Stimulated activated CD4-positive, alpha-beta T cell treated with anti-CD3 and anti-CD28 coated beads, Interleukin-1b, Interleukin-23, amount 100 ng/mL, for 4 hours (primary cell): Measurements from ENCODE around the gene LEF1.
A peak's percentile ranks its signal among the peaks of the same experiment; 100 is the strongest.

Experiments used
- DNase-seq, 2 donors: peaks; one replicate each; pipeline ENCODE4 v3.0.0-alpha.2; 2020; ENCODE audit warnings: low read depth in 2 of 2

Gene LEF1

DNA sequence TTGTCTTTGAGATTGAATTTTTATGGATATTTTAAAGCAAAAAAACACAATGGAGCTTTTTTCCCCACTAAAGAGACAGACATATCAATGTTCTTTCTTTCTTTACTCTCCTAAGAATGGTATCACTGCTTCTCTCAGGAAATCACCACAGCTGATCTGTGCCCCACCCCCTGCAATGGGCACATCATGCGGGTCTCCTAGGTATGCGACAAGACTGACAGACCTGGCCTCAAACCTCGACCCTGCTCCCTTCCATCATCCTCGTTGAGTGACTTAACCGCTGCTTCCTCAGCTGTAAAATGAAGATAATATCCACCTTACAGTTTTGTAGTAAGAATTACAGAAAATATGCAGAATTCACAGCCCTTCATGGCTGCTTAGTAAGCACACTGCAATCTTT lies 58.3 kb downstream of the LEF1 start:
- DNase-seq: no peak

DNA sequence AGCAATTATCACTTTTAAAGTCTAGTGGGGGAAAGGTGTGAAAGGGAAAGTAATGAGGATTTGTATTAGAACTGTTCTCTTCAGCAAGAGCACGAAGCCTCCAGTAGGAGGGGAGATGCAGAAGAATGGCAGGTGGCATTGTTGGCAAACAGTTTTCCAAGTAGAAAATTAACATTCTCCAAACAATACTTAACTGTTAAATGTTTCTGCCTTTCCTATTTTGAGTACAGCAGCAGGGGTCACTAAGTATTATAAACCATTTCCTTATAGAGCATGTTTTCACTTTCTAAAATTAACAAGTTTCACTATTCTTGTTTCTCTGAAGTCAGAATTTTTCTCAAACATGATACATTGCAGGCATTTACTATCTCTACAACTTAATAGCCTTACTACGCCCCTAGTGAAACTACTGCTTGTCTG lies 58.7 kb downstream of the LEF1 start:
- no peak for DNase-seq

DNA sequence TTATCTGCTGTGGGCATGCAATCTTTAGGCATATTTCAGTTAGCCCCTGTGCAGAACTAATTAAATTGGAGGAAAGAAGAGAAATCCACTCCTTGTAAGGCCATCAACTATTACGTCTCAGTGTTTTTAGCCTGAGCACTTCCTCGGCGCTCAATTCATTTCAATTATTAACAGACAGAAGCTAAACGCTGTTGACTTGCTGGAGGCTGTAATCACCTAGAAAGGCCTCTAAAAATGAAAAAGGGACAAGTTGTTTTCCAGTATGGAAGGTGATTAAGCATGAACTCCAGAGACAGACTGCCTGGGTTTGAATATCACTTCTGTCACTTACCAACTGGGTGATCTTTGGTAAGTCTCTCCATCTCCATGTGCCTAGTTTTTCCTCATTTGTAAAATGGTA lies 59.6 kb downstream of the LEF1 start:
- DNase-seq: no peak

DNA sequence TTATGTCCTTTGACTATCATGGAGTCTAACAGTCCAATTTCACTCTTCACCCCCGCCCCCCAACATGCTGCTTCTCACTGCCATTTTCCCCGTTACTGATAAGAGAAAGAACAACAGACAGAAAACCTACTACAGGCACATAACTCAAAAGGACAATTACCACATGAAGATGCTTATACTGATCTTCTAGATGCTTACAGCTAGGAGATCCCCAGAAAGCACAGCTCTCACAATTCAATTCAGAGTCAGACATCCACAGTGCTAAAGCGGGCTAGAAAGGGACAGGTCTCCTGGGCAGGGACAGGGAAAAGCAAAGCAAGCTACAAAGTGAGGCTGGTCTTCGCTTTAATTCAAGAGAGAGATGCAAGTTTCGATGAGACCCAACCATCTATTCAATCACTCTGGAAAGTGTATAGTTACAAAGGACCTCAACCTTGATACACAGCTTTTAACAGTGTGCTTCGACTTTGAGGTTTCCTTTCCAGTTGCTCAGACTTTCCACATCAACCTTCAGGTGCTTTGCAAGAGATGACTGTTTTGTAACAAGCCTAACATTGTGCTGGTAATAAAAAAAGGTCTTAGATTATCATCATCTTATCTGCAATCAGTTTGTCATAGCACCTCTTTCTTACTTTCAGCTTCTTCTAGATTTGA lies 60.9 kb downstream of the LEF1 start:
- peak in 1 of 2 donors; percentile 44 for DNase-seq

DNA sequence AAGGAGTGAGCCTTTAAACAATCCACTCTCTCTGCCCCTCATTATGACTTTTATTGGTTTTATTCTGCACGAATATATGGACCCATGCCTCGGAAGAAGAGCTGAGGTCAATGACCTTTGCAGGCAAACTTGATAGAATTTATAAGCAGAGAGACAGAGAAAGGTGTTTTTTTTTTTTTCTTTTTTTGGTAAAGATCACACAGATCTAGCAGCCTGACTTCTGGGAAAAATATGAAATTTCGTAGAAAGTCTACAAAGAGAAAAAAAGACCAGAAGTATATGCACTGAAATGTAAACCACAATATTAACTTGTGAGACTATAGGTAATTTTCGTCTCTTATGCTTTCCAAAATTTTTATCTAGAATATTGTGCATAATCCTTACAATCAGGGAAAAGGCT lies 61.6 kb downstream of the LEF1 start:
- no peak for DNase-seq

DNA sequence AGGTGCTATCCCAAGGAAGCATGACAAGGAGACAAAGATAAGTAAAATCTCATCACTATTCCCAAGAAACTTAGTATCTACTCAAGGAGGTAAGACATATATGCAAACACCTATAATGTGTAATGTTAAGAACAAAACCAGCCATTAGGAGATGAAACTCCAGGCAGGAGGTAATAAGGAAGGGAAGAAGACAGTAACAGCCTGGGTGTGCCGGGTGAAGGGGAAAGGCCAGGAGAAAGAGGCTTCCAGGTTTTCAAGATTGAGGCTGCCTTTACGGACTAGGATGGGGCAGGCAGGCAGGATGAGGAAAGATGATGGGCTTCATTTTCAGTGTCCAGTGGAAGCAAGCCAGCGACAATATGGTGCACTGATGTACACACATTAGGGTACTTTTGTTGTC lies 62.5 kb downstream of the LEF1 start:
- no peak for DNase-seq

DNA sequence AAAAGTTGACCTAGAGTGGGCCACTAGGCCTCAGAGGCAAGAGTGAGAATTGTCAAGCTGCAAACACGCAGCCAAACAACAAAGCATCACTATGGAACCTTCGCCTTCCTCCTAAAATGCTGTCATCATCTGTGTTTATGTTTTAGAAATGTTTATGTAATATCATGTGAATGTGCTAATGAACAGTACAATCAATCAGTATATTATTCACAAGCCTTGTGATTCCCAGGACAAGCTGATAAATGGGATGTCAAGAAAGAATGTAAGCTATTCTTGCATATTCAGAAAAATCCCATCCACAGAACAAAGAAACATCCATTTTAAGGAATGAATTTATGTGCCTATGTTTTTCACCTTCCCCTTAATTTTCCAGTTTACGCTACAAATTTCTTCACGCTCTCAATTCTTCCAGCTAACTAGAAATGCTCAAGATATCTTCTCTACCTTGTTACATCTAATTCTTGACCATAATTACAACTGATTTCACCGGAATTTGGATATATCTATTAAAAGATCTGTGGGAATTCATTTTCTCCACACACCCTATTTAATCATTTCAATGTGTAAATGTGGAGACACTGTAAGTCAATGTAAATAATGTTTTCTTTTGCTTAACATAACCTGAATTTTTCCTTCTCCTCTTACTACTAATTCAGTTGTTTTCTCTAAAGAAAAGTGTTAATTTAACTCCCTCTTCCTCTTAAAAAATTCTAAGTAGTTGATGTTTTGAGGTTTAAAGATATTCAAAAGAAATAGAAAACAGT lies 65.5 kb downstream of the LEF1 start:
- DNase-seq: no peak

DNA sequence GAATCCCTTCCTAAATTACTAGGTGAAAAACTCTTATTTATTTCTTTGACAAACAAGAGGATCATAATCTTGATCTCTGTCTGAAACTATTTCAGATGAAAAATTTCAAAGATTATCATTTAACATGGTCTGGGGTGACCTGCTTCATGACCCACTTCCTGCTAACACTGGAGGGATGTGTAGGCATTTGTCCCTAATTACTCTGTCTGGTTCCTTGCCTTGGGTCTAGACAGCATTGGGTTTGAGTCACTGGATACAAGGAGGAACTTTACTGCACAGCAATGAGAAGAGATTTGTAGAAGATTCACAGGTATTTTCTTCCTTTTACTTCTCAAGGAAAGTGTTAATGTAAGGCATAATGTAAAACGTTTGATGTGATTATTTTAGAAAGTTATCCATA lies 67.9 kb downstream of the LEF1 start:
- DNase-seq: no peak

DNA sequence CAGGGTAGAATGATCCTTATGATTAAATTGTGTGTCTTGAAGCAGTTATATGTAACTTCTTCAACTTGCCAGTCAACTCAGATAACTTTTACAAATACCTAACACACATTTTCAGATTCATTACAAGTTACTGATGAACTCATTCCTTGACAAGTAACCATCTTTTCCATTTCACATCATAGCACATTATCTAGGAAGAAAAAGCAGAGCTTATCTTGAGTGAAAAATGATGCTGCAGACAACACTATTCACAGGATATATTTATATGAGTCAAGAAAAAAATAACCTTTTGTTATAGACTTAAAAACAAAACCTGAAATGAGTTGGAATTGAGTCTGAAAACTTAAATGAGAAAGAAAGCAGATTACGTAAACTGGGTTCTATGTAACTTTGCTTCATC lies 68.9 kb downstream of the LEF1 start:
- no peak for DNase-seq

DNA sequence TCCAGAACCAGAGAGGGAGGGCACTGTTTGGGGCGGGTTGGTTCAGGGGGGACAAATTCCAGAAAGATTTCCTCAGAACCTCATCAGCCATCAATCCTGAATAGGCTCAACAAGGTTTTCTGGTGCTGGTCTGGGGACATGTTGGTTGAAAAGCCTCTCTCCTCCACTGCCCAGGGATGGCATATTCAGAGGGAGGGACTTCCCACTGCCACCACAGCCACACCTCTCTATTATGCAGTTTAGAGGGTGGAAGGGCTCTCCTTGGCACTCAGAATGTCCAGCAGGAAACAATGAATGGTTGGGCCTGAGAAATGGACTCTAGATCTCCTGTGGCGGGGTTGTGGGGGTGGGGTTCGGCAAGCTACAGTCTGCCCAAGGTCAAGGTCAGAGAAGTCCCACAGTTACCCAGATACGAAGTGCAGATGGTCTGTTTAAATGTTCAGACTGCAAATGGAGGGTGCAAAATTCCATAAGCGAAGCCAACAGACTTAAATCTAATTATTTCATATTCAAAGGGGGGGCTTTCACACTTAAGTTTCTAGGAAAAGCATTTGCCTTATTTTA lies 70.7 kb downstream of the LEF1 start:
- no peak for DNase-seq

DNA sequence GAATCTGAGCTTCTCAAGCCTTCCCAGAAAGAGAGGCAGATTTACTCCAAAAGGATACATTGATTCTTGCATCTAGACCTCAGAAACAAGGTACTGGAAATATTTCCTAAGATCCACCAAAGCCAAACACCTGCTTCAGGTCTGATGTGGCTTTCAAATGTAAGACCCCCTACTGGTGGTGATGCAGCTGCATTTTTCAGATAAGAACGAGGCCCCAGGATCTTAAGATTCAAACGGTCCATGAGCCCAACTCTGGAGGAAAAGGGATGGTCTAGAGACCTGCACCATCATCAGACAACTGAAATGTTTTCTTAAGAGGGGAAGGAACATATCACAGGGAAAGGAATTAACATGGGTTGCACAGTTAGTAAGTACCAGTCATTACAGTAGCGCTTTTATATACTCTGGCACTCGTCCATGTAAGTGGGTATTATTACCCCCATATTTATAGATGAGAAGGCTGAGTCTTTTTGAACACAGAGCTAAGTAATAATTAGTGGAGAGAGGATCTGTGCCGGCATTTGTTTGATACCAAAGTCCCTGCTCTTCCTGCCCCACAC lies 73.7 kb downstream of the LEF1 start:
- no peak for DNase-seq

DNA sequence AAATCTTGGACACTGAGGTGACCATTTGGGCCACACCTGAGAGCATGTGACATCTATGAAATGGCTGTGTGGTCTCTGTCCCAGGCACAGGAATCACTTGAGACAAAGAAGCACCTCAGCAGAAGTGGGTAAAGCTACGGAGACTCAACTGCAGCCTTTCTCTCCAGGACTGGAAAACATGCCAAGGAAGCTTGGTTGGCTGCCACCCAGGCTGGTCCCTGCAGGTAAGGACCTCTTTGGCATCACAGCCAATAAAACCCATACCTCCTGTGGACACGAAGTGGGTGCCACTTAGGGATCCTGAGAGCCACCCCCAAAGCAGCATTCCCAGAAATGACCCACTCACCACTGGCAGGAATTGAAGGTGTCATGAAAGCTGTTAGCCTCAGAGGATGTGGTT lies 74.6 kb downstream of the LEF1 start:
- no peak for DNase-seq

DNA sequence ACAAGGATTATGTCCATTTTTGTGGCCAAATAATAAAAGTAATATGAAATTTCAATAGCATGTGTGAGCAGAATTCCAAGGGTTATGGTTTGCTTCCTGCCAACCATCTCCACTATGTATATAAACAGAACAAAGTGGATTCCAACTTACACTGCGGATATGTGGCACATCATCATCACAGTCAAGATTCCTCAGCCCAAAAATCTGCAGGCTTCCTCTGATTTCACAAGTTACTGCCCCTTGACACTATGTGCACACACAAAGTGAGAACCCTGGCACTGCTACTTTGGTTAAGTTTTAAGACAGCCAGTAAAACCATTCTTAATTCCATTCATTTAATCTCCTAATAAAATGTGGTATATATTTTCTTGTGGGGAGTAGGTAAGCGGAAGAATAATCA lies 76.4 kb downstream of the LEF1 start:
- no peak for DNase-seq

DNA sequence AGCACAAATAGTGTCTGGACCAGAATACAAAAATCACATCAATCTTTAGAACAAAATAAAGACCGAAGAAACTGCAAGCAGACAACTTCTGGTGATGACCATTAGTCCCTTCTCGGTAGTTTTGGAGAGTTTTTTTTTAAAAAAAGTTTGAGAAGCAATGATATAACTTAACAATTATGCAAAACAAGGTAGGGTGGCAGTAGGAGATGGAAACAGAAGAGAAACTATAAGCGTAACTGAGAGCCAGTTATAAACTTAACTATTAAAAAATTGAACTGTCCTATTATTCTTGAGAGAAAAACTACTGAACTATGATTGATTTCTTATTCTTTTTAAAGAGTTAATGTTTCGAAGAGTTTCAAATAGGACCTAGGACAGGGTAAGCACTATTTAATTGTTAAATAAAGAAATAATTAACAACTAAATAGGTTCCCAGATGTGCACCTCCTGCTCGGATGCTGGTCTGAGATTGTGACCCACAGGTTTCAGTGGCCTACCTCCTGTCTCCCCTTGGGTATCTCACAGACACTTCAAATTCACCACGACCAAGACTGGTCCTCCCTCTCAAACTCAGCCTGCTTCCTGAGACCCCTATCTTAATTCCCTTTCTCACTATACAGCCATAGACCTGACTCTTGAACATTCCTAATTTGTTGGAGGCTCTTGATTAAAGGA lies 81.3 kb downstream of the LEF1 start:
- DNase-seq: no peak

DNA sequence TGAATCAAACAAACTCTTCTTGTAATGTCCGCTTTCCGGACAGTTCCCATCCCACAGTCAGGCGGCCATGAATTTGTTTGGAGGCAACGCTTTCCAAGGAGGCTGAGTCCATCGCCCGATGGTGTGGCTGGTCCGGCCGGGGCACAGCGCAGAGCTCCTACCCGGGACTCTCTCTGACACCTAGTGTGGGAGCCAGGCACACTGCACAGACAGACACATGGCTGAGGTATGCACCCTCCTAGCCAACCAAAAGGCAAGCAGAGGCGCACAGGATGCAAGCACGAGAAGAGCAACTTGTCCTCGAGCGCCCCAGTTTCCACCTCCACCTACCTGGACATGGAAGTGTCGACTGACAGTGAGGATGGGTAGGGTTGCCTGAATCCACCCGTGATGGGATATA lies 87.5 kb downstream of the LEF1 start:
- DNase-seq: no peak

DNA sequence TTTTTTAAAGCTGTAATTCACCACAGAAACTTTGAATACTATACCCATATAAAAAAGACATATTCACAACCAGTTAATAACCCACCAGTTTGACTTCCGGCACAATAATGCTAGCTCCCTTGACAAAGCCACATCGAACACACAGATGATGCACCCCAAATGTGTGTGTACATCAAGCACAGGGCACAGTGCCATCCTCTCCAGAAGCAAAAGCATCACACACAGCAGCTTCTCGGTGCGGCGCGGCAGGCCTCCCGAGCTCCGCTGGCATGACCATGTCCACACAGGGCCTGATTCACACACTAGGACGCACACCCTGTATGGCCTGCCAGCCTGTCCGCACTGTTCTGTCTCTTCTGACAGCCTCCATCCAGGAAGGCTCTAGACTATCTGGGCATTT lies 88.0 kb downstream of the LEF1 start:
- DNase-seq: no peak

DNA sequence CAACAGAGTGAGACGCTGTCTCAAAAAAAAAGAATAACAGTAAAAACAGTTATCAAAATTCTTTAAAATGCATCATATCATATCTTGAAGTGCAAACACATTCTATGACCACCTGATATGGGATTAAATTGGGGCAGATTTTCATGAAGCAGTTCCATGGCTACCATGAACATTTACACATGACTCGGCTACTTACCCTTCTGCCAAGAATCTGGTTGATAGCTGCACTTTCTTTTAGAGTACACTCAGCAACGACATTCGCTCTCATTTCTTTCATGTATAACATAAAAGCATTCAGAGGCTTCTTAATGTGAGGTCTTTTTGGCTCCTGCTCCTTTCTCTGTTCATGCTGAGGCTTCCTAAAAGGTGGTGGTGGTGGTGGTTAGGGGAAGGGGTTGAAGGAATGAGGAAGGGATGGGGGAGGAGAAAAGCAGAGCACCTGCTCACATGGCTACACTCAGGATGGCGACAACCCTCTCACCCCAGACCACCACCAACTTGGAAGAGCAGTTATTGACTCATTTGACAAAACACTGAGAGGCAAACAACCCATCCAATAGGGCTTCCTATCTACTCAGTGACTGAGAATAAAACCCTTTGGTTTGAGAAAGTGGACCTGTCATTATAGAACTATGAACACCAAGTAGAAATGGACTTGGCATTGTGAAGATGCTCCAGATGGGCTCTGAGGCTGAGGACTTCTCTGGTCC lies 90.6 kb downstream of the LEF1 start:
- DNase-seq: no peak

DNA sequence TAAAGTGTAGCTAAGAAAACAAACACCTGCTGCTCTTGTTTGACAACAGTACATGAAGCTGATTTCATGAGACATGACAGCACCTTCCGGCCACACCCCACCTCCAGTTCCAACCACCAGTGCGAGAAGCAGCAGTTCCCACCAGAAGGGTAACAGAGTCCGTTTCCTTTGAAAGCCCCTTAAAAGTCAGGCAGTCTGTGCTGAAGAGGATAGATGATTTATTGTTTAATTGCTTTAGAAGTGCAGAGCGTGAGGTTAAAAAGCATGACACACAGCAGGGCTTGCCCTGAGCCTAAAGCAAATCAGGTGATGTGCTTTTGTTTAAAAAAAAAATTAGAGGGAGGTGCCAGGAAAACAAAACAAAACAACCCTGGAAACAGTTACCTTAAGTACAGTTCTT lies 96.4 kb downstream of the LEF1 start:
- DNase-seq: no peak

DNA sequence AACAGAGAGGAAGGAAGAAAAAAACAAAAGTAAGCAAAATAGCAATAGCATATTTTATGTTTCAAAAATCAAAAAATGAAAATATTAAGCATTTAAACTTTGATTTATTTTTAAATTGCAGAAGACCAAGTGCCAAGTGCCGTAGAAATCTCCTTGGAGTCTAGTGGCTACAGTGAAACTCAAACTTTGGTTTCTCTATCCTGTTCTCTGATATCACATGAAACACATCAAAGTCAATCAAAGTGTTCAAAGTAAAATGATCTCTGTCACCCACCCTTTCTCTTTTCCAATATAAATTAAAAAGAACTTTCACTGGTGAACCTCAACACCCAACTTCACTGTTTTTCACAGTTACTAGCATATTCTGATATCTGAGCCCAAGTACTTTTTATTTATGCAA lies 98.0 kb downstream of the LEF1 start:
- DNase-seq: no peak

DNA sequence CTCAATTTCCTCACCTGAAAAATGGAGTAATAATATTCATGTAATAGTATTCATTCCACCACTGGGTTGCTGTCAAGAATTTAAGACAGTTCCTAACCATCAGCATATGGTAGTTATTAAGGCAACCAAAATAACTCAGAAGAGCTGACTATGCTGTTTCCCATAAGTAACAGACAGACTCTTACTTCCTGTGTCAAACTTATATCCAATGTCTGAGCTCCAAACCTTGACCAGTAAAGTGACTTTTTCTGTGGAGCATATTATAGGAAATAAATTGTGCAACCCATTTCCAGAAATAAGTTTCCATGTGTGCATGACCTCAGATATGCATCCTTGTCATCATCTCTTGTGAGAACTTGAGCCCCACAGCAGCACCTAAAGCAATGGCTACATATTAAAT lies 100.3 kb downstream of the LEF1 start:
- DNase-seq: no peak

DNA sequence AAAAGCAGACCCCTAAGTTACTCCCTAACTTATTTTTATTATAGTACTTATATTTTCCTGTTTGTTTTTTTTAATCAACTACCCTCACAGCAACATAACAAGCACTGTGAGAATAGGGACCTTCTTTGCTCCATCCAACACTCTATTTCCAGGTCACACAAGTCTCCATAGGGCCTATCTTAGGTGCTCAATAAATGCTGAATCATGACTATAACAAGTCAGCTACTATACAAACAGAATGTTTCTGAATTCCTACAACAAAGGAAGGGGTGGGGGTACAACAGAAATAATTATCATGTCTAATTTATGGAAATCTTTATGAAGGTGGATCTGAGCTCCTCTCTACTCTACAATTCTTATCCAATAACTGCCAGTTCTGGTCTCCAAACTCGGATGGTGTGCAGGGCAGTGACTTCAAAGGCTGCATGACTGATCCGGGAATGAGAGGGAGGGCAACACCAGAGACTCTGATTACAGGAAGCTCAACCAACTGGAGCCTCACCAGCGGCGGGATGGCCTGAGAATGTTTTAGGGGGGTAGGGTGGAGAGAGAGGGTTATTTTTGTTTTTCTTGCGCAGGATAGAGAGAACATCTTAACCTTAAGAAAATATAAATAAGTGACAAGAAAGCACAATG lies 107.9 kb downstream of the LEF1 start:
- DNase-seq: no peak
